Endometrial microvascular endothelial cells (primary cell): ENCODE measurements around the gene CKB. TPM values are rescaled to one million over a fixed set of nuclear protein-coding genes. Genes with fewer than 3 reads are reported as not detected.

ENCODE experiments used
- in situ Hi-C: cut with HindIII; loops from 2 replicates; pipeline ENCODE4 v1.10.0; 2017; ENCODE audit warnings: low sequenced_read_pairs, low pct_unique_long_range_greater_than_20kb; ENCODE audit errors: inconsistent ontology term
- total RNA-seq: library from RNA; depleted of rRNA; stranded (reverse); fragments of >200 nt; gene quantifications from one replicate; pipeline ENCODE4 v1.2.3, GENCODE V29; 2015; ENCODE audit errors: inconsistent ontology term

The CKB gene
- not detected for total RNA-seq

DNA sequence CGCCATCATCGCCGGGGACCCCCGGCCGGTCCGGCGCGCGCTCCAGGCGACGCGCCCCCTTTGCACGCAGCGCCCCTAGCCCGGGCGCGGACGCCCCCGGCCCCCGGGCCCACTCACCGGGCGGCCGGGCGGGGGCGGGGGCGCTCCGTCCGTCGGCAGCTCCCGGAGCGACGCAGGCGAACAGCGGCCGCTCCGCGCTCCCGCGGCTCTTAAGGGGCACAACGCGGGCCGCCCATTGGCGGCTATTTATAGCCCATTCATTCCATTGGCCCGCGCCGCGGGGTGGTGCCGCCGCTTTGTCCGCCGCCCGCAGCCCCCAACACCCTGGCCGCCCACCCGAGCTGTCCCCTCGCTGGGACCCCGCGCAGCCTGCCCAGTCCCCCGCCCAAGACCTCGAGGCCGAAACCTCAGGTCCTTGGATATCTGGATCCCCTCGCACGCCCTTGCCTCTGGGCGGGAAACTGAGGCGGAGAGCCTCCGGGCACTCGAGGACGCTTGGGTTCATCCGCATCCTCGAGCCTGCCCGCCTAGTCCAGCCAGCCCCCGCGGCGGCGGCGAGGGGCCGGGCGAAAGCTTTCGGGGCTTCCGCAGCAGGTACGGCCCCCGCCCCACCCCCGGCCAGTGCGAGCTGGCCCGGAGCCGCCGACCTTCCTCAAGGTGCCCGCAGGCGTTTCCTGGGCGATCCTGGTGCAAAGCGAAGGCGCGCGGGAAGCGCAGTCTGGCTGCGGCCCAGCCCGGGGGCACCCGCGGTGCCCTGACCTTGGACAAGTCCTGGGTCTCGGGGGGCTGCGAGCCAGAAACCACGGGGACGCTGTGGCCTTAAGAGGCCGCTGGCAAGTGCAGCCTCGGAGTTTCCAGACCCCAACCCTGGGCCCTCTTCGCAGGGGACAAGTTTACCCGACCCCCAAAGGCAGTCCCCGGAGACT, at the start of gene CKB:
TSS of gene CKB (minus strand) at position 182 of the 926 bp plus-strand sequence. CDS start 337 bp downstream, outside the sequence.
- in situ Hi-C loops, result no loop called here

DNA sequence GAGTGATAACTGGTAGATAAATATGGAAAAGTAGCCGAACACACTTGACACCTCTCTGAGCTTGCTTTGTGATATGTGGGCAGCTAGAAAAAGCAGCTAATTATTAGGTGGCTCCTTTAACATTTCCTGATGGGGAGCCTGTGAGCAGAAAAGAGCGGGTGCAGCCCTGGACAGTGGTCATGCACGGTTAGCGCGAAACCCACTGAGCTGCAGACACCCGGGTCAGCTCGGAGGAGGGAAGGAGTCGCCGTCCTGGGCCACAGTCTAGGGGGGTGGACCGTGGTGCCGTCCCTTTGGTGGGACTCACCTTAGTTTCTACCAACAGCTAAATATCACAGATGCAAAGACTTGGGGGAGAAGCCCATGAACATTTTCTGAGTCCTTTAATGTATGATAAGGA, 46.8 kb upstream of the CKB start:
- in situ Hi-C loops, result no loop called here

DNA sequence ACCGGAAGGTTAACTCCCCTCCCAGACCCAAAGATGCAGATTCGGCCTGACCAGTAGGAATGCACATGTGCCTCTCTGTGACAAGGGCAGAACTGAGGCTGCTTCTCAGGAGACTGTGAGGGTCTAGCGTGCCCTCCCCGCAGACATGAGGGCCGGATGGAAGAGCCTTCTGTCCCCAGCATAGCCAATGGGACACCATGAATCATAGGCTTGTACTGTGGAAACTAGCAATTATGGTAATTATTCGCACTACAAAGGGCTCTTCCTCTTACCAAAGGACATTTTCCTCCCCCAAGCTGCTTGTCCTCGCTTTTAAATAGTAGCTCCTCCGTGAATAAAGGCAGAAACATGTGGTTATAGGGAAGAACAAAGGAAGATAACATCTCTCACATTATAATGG, 46.3 kb upstream of the CKB start:
- in situ Hi-C loops, result no loop called here

DNA sequence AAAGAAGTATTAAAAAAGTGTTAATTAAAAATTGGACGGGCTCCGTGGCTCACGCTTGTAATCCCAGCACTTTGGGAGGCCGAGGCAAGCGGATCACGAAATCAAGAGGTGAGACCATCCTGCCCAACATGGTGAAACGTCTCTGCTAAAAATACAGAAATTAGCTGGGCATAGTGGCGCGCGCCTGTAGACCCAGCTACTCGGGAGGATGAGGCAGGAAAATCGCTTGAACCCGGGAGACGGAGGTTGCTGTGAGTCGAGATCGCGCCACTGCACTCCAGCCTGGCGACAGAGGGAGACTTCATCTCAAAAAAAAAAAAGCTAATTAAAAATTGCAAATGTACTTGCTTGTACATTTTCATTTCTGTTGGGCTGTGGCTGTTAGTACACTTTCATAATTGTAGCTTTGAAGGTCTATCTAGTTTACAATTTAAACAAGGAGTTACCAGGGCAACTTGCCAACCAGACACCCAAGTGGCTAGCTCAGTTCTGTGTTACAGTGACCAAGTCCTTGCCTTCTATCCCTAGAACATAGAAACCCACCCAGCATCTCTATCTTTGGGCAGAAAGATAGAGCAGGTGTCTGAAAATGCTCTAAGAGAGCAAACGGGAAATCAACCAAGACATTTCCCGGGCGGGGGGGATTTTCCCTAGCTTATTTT, 41.3 kb upstream of the CKB start:
- in situ Hi-C loops, result no loop called here

DNA sequence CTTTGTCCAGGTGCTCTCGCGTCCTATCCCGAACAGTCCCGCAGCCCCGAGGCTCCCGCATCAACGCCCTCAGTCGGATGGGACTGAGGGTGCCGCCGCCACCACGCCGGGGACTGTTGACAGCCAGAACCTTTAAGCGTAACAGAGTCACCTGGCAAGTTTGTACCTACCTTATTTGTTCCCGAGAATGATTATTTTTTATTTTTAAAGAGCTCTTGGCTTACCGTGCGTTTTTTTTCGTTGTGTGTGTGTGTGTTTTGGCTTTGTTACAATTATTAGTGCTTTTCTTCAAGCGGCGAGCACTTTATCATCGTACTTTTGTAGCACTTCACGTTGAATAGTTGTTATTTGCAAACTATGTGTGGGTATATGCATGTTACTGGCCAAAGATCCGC, 40.6 kb upstream of the CKB start:
- in situ Hi-C loops, result no loop called here

DNA sequence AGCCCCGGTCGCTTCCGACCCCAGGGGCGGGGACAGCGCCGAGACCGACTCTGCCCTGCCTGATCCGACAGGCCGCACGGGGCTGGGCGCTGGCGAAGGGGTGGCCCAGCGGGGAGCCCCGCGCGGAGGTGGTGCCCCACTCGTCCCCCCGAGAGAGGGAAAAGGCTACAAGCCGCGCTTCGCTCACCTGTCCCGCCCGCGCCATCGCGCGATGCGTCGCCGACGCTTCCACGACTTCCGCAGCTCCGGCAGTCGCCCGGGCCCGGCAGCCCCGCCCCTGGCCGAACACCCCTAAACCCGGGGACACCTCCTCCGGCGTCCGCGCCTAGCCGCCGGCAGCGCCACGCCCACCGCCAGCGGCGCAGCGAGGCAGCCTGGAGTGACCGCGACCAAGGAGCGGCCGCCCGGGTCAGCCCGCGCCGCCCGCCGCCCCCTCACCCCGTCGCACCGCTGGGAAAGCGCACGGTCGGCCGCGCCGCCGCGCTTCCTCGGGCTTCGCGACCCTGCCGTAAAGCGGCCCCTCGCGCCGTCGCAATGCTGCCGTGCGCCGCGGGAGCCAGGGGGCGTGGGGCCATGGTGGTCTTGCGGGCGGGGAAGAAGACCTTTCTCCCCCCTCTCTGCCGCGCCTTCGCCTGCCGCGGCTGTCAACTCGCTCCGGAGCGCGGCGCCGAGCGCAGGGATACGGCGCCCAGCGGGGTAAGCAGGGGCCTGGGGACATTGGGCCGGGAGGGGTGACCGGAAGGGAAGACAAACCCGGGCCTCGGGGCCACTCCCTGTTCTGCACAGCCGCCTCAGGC, 40.0 kb upstream of the CKB start, which contains the start of the genes BAG5 and COA8:
TSS of gene BAG5 (minus strand) at position 229 of the 797 bp plus-strand sequence. CDS start 1,493 bp downstream, outside the sequence.
TSS of gene COA8 (plus strand) at position 532 of the 797 bp plus-strand sequence. CDS start at position 574, 42 bp downstream.
- in situ Hi-C loops, result no loop called here

DNA sequence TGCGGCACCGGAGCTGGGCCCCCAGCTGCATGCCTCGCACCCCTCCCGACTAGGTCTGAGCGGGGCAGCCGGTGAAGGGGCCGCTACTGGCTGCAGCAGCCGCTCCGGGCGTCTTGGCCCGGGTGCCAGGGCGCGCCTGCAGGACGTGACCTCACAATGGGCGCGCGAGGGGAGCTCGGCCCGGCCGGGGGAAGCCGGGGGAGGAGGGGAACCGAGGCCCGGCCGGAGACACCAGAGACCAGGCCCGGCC, 39.5 kb upstream of the CKB start:
- in situ Hi-C loops, result no loop called here

DNA sequence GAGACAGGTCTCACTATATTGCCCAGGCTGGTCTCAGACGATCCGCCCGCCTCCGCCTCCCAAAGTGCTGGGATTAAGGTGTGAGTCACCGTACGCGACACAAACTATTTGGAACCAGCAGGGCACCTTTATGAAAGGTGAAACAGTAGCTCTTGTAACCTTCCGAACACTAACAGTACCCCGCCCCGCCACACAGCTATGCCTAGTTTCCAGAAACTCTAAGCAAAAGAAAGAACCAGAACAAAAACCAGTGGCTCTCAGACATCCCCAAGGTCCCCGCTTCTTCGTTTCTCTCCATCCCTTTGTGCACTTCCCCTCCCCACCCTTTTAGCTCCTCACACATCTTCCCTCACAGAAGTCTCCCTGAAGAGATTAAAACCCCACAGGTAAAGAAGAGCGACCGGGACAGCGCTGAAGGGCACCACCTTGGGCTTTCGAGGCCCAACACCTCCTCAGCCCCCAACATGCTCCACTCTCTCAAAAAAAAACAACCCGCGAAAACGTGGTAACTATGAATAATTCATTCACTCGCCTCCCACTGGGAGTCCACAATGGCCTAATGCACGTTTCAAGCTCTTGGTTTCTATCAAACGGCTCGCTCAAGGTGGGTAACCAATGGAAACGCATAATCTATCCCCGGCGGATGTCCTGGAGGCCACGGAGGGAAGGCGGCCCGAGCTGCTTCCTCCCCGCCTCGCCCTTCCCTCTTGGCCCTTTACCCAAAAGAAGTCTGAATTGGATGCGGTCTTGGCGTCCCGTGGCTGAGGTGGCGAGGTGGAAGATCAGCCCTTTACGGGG, 39.0 kb upstream of the CKB start:
- in situ Hi-C loops, result no loop called here

DNA sequence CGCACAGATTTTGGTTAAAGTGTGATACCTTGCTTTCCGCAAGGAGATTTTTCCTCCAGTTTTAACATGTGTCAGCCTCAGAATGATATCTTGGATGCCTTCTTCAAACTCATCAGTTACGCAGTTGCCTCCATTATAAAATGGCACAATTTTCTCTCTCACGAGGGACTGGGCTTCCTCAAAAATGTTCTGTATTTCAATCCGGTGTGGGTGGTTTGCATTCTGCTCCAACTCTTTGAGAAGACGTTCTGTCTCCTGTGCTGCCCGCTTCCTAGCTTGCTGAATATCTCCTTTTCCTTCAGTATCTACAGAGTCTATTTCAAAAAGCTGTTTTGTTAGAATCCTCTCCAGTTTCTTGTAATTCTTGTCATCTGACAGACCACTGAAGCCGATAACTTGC, 38.1 kb upstream of the CKB start:
- in situ Hi-C loops, result no loop called here

DNA sequence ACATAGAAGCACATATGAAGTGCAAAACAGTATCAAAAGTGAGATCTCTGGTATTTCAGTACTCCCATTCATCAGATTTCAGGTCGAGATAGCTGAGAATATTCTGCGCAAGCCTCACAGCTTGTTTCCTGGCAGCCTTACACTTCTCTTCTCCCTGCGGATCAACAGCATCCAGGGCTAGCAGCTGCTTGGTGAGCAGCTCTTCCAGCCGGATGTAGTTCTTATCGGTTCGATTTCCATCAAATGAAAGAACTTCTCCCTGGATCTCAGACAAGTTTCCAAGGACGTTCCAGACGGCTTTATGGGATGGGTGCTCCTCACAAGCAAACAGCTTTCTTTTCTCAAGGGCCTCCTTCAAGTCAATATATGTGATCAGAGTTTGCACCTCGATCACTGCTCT, 37.1 kb upstream of the CKB start:
- in situ Hi-C loops, result no loop called here

DNA sequence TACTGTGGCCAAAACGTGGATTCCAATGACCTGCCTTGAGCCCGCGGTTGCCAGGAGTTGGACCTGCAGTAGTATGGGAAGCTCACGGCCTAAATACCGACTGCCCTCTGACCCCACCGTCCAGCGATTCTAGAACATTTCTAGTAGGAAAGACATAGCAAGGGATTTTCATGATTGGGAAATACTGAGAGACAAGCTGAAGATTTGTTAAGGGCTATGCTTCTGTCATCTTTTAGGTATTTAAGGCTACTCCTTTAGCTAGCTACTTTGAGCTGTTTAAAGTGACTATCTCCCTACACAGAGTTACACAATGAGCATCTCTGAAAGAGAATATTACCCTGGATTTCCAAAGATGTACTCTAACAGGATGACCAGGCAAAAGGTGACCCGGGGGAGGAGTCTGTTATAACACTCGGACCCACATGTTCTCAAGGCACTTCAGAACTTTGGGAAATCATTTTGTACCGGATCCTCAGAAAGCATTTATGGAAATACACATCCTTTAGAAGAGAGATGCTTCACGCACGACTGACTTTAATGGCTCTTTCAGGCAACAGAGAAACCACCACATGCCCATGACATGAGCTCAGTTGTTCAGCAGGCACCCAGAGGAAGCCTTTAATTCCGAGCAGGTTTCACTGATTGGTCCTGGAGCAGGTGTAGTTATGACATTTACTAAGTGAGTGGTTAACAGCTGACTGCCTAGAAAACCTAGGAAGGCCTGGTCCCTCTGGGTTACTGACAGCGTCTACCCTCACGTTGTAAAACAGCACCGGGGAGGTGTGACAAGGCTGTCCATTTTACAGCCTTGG, 35.6 kb upstream of the CKB start:
- in situ Hi-C loops, result no loop called here

DNA sequence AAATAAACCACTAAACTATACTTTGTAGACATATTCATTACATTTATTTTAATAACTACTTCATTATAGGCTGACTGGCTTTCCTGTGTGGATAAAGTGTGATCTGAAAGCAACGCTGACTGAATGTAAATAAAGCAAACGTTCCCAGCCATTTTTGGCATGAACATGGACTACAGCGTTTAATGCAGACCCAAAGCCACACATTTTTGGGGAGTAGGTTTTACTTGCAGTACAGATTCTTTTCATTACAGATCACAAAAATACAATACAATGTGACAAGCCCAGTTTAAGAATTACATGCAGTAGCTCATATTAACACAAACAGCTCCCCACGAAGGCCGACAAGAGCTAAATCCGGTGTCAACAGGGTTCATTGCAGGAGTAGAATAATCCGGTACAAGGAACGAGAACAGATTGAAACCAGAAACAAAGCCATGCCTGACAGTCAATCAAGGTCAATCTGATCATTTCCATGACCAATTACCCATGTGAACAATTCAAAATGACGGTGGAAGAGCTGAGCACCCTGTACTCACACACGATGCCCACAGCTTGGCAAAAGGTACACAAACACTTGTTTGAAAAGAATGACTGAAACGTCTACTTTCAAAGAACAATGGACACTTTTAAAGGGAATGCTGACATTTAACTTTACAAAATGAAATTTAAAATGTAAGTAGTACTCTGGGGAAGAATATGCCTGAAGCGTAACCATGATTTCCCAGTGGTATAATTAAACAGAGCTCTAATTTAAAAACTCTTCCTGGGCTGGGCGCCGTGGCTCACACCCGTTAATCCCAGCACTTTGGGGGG, 34.5 kb upstream of the CKB start:
- in situ Hi-C loops, result no loop called here

DNA sequence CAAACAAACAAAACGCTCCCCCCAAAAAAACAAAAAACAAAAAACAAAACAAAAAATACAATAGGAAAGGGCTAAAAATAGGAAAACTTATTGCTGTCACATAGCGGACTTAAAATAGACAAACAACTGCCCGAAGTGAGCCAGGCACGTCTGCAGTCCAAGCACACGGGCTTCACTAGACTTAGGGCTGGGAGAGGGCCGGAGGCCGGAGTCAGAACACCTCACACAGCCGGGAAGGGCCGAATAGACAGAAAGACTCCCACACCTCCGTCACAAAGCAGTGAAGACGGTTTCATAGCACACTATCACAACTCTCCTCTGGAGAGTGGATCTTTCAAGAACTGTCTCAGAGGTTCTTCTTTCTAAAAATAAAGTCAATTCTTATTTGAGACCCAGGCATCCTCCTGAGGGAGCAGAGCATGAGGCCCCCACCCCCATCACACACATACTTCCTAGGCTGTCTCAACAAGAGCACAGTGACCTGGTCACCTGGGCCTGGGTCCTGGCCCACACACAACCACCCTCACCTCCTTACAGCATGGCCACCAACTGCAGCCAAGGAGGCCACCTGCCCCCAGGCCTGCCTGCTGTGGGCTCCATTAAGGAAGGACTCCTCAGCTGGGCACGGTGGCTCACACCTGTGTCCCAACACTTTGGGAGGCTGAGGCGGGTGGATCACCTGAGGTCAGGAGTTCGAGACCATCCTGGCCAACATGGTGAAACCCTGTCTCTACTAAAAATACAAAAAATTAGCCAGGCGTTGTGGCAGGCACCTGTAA, 33.1 kb upstream of the CKB start:
- in situ Hi-C loops, result no loop called here

DNA sequence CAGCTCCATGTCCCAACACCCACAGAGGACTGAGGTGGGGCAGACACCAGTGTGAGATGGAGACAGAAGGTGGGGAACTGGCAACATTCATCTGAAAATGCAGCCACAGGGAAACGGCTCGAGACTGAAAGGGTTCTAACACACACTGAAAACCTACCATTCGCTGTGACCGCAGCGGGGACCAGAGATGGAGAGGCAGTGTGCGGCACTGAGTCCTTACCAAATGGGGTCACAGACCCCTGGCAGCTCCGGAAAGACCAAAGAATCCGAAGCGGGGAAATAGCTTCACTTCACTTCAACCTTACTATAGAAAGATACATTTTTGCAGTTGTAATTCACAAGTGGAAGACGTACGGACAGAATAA, 30.2 kb upstream of the CKB start:
- in situ Hi-C loops, result no loop called here

DNA sequence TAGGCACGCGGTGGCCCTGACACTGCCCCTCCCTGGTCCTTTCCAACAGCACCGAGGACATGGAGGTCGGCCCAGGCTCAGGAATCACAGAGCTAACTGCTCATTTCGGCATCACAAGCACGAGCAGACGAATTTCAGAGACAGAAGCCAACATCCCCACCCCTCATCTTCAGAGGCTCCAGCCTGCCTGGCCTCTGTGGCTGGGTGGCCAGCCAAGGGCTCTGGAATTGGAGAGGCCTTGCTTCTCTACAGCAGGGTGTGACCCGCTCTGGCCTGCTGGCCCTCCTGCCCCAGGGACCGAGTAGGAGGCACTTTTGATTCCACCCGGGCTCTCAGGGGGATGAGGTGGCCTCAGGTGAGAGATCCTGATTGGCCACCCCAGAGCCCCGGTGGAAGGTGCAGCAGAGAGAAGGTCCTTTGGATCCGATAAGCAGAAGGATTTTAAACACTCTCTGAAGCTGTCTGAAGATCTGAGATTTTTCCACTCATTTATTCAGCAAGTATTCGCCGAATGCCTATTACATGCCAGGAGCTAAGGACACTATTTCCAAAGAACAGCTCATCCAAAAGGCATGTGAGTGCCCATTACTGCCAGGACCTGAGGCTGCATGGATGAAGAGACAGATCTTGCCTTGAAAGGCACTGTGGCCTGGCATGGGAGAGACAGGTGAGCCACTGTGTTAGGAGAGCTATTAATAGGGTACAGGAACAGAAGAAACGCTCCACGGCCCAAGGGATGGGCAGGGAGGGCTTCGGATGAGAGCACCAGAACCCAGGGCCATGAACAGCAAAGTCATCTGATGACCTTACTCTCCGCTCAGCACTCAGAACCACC, 29.6 kb upstream of the CKB start:
- in situ Hi-C loops, result no loop called here

DNA sequence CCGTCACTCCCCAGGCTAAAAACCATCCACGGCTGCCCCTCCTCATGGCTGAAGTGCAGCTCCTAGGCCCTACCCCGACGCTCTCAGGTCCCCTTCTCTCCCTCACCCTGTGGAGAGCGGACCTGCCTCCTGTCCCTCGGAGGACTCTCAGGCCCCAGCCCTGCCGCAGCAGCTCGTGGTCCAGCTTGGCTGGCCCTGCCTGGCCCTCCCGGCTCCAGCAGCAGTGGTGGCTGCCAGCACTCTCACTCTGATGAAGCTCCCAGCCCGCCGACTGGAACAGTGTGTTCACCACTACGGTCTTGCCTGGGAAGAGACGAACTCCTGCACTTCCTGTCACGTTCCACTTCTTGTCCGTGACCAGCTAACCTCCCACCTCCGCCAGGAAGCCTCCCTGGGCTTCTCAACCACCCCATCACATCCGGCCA, 28.7 kb upstream of the CKB start:
- in situ Hi-C loops, result no loop called here
